Mammary epithelial cell (primary cell): ENCODE measurements around the gene NUP133.

Experiments
- CTCF ChIP-seq, 2 donors: IDR thresholded peaks in 1 of 2; conservative IDR thresholded peaks in 1 of 2; 2 replicates each; pipeline ENCODE4 v1.5.1; 2011 to 2012; ENCODE audit warnings: inconsistent platforms in 2 of 2, low read length in 2 of 2, mild to moderate bottlenecking in 2 of 2, control low read depth in 1 of 2, low read depth in 1 of 2; ENCODE audit not compliant: insufficient read depth in 1 of 2; ENCODE audit errors: extremely low read depth in 1 of 2
- EZH2 ChIP-seq: IDR thresholded peaks from 2 replicates; pipeline ENCODE4 v1.6.1; 2012; ENCODE audit warnings: low read length, inconsistent platforms, borderline replicate concordance

- TF ChIP-seq CTCF (conservative IDR thresholded peaks at IDR 0.05 in 1 of 2, IDR thresholded peaks at IDR 0.05 in 1 of 2; ENCODE audit: extremely low read depth in 1 of 2, insufficient read depth in 1 of 2, low read depth in 1 of 2, low read length in 2 of 2), result no peak
- no peak for TF ChIP-seq EZH2
Observed at GRCh38 chr1:229531326-229531725, 23.2 kb upstream of the NUP133 start.
